ENCODE data around the gene CABP4. TPM values are rescaled to one million over a fixed set of nuclear protein-coding genes. Genes with fewer than 3 reads are reported as not detected.

CABP4 gene
- total and polyA plus RNA-seq, 2 donors (not counting 1 experiment from before 2014, with no cell fraction given): 3.2 to 5.2 TPM

DNA sequence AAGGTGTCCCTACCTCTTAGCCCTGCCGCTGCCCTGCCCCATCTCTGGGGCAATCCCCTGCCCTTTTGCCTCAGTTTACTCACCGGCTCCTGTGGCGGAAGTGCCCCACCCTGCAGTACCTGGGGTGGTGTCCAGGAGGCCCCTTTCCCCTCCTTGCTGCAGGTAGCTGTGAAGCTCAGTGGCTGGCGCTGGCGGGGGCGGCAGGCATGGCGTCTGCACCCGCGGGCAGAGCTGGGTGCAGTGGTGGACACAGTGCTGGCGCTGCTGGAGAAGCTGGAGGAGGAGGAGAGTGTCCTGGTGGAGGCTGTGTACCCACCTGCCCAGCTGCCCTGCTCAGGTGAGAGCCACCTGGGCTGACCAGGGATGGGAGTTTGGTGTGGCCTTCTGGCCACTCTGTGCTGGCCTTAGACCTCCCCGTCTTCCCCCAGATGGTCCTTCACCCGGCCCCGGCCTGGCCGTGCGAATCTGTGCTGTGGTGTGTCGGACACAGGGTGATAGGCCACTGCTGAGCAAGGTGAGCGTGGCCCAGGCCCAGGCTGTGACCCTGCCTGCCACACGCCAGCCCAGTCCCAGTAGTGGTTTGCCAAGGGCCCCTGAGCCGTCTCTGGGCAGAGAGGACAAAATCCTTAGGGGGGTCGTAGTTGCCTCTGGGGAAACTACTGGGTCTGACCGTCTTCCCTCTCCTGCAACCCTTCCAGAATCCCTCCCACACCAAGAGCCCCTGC lies 35.7 kb upstream of the CABP4 start:
- no peaks in the 10 kb centered on the region for H3K27me3 ChIP-seq (replicated peaks in 1 of 4; ENCODE audit: control extremely low read depth in 1 of 4, control insufficient read depth in 3 of 4, insufficient read depth in 4 of 4, low read length in 3 of 4)
- ChIA-PET POLR2A (interaction anchor here (0.5 to 10.7 kb wide), 20 partner anchors 8 to 1911 kb away, joined by 3 to 195 read pairs (median 10); partner anchors contain the start of genes POLD4, PPP1CA, PTPRCAP and RAD9A), CTCF (interaction anchor here (0.6 to 10.4 kb wide), 18 partner anchors 7 to 74 kb away, joined by 3 to 121 read pairs (median 4); partner anchors contain the start of genes AIP, PPP1CA, PTPRCAP and RAD9A)
- DNase-seq (no peak), ATAC-seq (ENCODE audit: low read depth) (no peak)
- peaks cover 22% of the 10 kb centered on the region for H3K79me2 ChIP-seq (ENCODE audit: control insufficient read depth, insufficient read depth, low read length)
- H4K20me1 ChIP-seq (ENCODE audit: control insufficient read depth, insufficient read depth, low read length, poor library complexity, severe bottlenecking): no peaks in the 10 kb centered on the region
- H3K27ac ChIP-seq (ENCODE audit: low read length in 2 of 2): peak overlapping the region; percentile 43 to 71
- Mint-ChIP-seq H3K4me1 (peaks cover 54% of the 10 kb centered on the region), H3K27me3 (no peaks in the 10 kb centered on the region), H3K4me3 (peak overlapping the region; percentile 83), H3K27ac (peak overlapping the region; percentile 91), H3K9me3 (ENCODE audit: insufficient read depth) (no peaks in the 10 kb centered on the region)
- peak overlapping the region; percentile 68 for H3K9ac ChIP-seq (ENCODE audit: low read length)
- H2AFZ ChIP-seq (ENCODE audit: insufficient read depth, low read depth, low read length, poor library complexity, severe bottlenecking): peak overlapping the region; percentile 53
- H3K4me3 ChIP-seq (ENCODE audit: control extremely low read depth in 1 of 5, extremely low read depth in 1 of 5, insufficient read depth in 1 of 5, low read depth in 2 of 5, low read length in 4 of 5): peak overlapping the region in 4 of 5 experiments; percentile 32 to 38 (median 36)
- no peaks in the 10 kb centered on the region for H3K36me3 ChIP-seq (replicated peaks in 1 of 2; ENCODE audit: control extremely low read depth in 1 of 2, control insufficient read depth in 1 of 2, extremely low read depth in 1 of 2, insufficient read depth in 2 of 2, low read length in 1 of 2)
- WGBS (ENCODE audit: insufficient coverage): 85% methylated on average over 18 of the region's 21 CpGs
- peak overlapping the region; percentile 95 for H3K4me2 ChIP-seq (replicated peaks; ENCODE audit: low read depth, low read length, poor library complexity, severe bottlenecking)
- peaks cover 57 to 64% of the 10 kb centered on the region in 2 donors for H3K4me1 ChIP-seq (ENCODE audit: control insufficient read depth in 2 of 2, insufficient read depth in 2 of 2, low read length in 2 of 2)
- H3K9me3 ChIP-seq (ENCODE audit: control extremely low read depth in 1 of 3, control insufficient read depth in 2 of 3, insufficient read depth in 1 of 3, low read length in 2 of 3): no peaks in the 10 kb centered on the region
- no peak for TF ChIP-seq EZH2 (IDR thresholded peaks at IDR 0.05; ENCODE audit: borderline replicate concordance, insufficient read depth, low read depth, low read length, poor library complexity, severe bottlenecking)
- TF ChIP-seq, protein P1, sequence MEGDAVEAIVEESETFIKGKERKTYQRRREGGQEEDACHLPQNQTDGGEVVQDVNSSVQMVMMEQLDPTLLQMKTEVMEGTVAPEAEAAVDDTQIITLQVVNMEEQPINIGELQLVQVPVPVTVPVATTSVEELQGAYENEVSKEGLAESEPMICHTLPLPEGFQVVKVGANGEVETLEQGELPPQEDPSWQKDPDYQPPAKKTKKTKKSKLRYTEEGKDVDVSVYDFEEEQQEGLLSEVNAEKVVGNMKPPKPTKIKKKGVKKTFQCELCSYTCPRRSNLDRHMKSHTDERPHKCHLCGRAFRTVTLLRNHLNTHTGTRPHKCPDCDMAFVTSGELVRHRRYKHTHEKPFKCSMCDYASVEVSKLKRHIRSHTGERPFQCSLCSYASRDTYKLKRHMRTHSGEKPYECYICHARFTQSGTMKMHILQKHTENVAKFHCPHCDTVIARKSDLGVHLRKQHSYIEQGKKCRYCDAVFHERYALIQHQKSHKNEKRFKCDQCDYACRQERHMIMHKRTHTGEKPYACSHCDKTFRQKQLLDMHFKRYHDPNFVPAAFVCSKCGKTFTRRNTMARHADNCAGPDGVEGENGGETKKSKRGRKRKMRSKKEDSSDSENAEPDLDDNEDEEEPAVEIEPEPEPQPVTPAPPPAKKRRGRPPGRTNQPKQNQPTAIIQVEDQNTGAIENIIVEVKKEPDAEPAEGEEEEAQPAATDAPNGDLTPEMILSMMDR (IDR thresholded peaks at IDR 0.05): no peak
- intact Hi-C loops (cut with micrococcal nuclease): loop anchor here (1.0 to 2.0 kb wide), 3 partner anchors 9 to 17 kb away; partner anchors contain the start of genes PTPRCAP and RPS6KB2

All from B cell (primary cell).